DND-41 (cell line): ENCODE results near the gene MRPL11.
A peak's percentile ranks its signal among the peaks of the same experiment; 100 is the strongest.

ENCODE experiments used
- ATAC-seq: fragments of 200-7000 bp; cut with Tn5 transposase; 3 replicates; pipeline ENCODE4 v1.9.1; 2021; ENCODE audit warnings: low read depth; ENCODE audit not compliant: insufficient read depth
- DNase-seq: peaks from one replicate; pipeline ENCODE4 v3.0.0-alpha.2; 2020
- H2AFZ ChIP-seq: 2 replicates; pipeline ENCODE4 v1.6.0; 2012; ENCODE audit warnings: low read depth, low read length
- H3K27ac ChIP-seq: 2 replicates; pipeline ENCODE4 v1.5.1; 2012; ENCODE audit warnings: low read length, inconsistent platforms
- H3K27me3 ChIP-seq: fragments of 200-600 bp; sonication (generic); 2 replicates; pipeline ENCODE4 v1.6.0; 2012; ENCODE audit warnings: low read length, mild to moderate bottlenecking, inconsistent platforms; ENCODE audit not compliant: insufficient read depth, poor library complexity
- H3K36me3 ChIP-seq: 2 replicates; pipeline ENCODE4 v1.5.1; 2012; ENCODE audit warnings: low read length, inconsistent platforms; ENCODE audit not compliant: insufficient read depth
- H3K4me1 ChIP-seq: 2 replicates; pipeline ENCODE4 v1.5.1; 2012; ENCODE audit warnings: mild to moderate bottlenecking, low read length; ENCODE audit not compliant: insufficient read depth
- H3K4me2 ChIP-seq: 2 replicates; pipeline ENCODE4 v1.6.0; 2012; ENCODE audit warnings: mild to moderate bottlenecking, moderate library complexity, low read length, inconsistent platforms; ENCODE audit not compliant: insufficient read depth
- H3K4me3 ChIP-seq, 2 experiments: fragments of 200-600 bp in 1 of 2; shearing (Covaris generic) in 1 of 2; 2 replicates each; pipeline ENCODE4 v1.5.1; 2012 to 2016; ENCODE audit warnings: inconsistent platforms in 2 of 2, low read length in 2 of 2, mild to moderate bottlenecking in 2 of 2, low read depth in 1 of 2, moderate library complexity in 1 of 2
- H3K79me2 ChIP-seq: 2 replicates; pipeline ENCODE4 v1.6.0; 2012; ENCODE audit warnings: low read length, inconsistent platforms; ENCODE audit not compliant: insufficient read depth
- H3K9ac ChIP-seq: 2 replicates; pipeline ENCODE4 v1.6.0; 2012; ENCODE audit warnings: low read depth, mild to moderate bottlenecking, inconsistent platforms, low read length, moderate library complexity
- H3K9me3 ChIP-seq: 2 replicates; pipeline ENCODE4 v1.5.1; 2012; ENCODE audit warnings: low read length, moderate library complexity, mild to moderate bottlenecking, inconsistent platforms; ENCODE audit not compliant: insufficient read depth, severe bottlenecking
- H4K20me1 ChIP-seq: 2 replicates; pipeline ENCODE4 v1.6.0; 2012; ENCODE audit warnings: low read length; ENCODE audit not compliant: insufficient read depth
- CTCF ChIP-seq: IDR thresholded peaks from 2 replicates; pipeline ENCODE4 v1.5.1; 2012; ENCODE audit warnings: borderline replicate concordance, low read length, moderate library complexity, mild to moderate bottlenecking; ENCODE audit not compliant: poor library complexity, severe bottlenecking; ENCODE audit errors: extremely low read depth
- EZH2 ChIP-seq: IDR thresholded peaks from 3 replicates; pipeline ENCODE4 v1.6.1; 2012; ENCODE audit warnings: borderline replicate concordance, low read depth, mild to moderate bottlenecking, moderate library complexity, low read length, inconsistent platforms; ENCODE audit not compliant: severe bottlenecking

The MRPL11 gene

GRCh38 chr11:66479394-66480116 is 40.9 kb upstream of the MRPL11 start:
- Histone ChIP-seq H3K4me3 (peak overlapping the region; percentile 76 to 86), H2AFZ (peak overlapping the region; percentile 99), H3K9me3 (no peaks in the 10 kb centered on the region), H3K9ac (peak overlapping the region; percentile 96), H3K4me1 (peaks cover 33% of the 10 kb centered on the region), H4K20me1 (no peaks in the 10 kb centered on the region), H3K27me3 (no peaks in the 10 kb centered on the region), H3K79me2 (peaks cover 18% of the 10 kb centered on the region), H3K27ac (peak overlapping the region; percentile 95), H3K4me2 (peak overlapping the region; percentile 87), H3K36me3 (peaks cover 9% of the 10 kb centered on the region)
- ATAC-seq (no peak; the same call in 1 of the 3 replicates), DNase-seq (no peak)
- no peak for TF ChIP-seq EZH2
- TF ChIP-seq CTCF: no peak

- H3K9ac ChIP-seq: peak overlapping the region; percentile 96
- DNase-seq (peak; percentile 38), ATAC-seq (no peak)
- TF ChIP-seq EZH2 (no peak), CTCF (peak; percentile 86)
- H4K20me1 ChIP-seq: no peaks in the 10 kb centered on the region
- peak overlapping the region; percentile 95; the same call in 1 of the 2 replicates for H3K27ac ChIP-seq
- peak overlapping the region; percentile 76 to 86; a peak in 3 of 4 replicates for H3K4me3 ChIP-seq
- peak overlapping the region; percentile 87 for H3K4me2 ChIP-seq
- peaks cover 9% of the 10 kb centered on the region for H3K36me3 ChIP-seq
- peaks cover 33% of the 10 kb centered on the region for H3K4me1 ChIP-seq
- H3K79me2 ChIP-seq: peaks cover 18% of the 10 kb centered on the region
- no peak overlapping the region for H2AFZ ChIP-seq
- no peaks in the 10 kb centered on the region for H3K9me3 ChIP-seq
- H3K27me3 ChIP-seq: no peaks in the 10 kb centered on the region
Measured at GRCh38 chr11:66478729-66479393, 40.2 kb upstream of the MRPL11 start.

GRCh38 chr11:66477263-66478201 is 38.9 kb upstream of the MRPL11 start:
- Histone ChIP-seq H3K27me3 (no peaks in the 10 kb centered on the region), H3K4me1 (peaks cover 31% of the 10 kb centered on the region), H3K79me2 (peaks cover 18% of the 10 kb centered on the region), H4K20me1 (no peaks in the 10 kb centered on the region), H3K36me3 (peaks cover 5% of the 10 kb centered on the region), H2AFZ (no peak overlapping the region), H3K4me3 (no peak overlapping the region), H3K27ac (no peak overlapping the region), H3K4me2 (no peak overlapping the region), H3K9ac (no peak overlapping the region), H3K9me3 (no peaks in the 10 kb centered on the region)
- no peak for ATAC-seq
- TF ChIP-seq CTCF (no peak), EZH2 (no peak)
- no peak for DNase-seq
